Keratinocyte (primary cell): Measurements from ENCODE around the gene ATPAF1. TPM values are rescaled to one million over a fixed set of nuclear protein-coding genes. Genes with fewer than 3 reads are reported as not detected.
A peak's percentile ranks its signal among the peaks of the same experiment; 100 is the strongest.

Experiments used
- DNase-seq: peaks from one replicate; pipeline ENCODE4 v3.0.0-alpha.2; 2011; ENCODE audit warnings: low read depth, missing footprints, low spot score
- FAIRE-seq: peaks from 2 replicates; lab custom pipeline; 2011; peaks lifted over from hg19 to GRCh38; lab: Jason Lieb, UNC
- H2AFZ ChIP-seq: 2 replicates; pipeline ENCODE4 v1.6.0; 2012; ENCODE audit warnings: low read length, control low read depth, inconsistent platforms; ENCODE audit not compliant: control insufficient read depth
- H3K27ac ChIP-seq: 2 replicates; pipeline ENCODE4 v1.5.1; 2011; ENCODE audit warnings: low read length; ENCODE audit not compliant: control insufficient read depth, insufficient read depth
- H3K27me3 ChIP-seq: 3 replicates; pipeline ENCODE4 v1.6.0; 2011; ENCODE audit warnings: low read length; ENCODE audit not compliant: control insufficient read depth, insufficient read depth; ENCODE audit errors: extremely low read depth
- H3K36me3 ChIP-seq, 2 experiments: 2 replicates in 1 of 2; 3 replicates in 1 of 2; pipeline ENCODE4 v1.5.1; 2011; ENCODE audit warnings: low read length in 2 of 2, mild to moderate bottlenecking in 1 of 2; ENCODE audit not compliant: control insufficient read depth in 2 of 2, insufficient read depth in 2 of 2; ENCODE audit errors: extremely low read depth in 1 of 2
- H3K4me1 ChIP-seq: 3 replicates; pipeline ENCODE4 v1.5.1; 2011; ENCODE audit warnings: low read length; ENCODE audit not compliant: control insufficient read depth, insufficient read depth; ENCODE audit errors: extremely low read depth
- H3K4me2 ChIP-seq: 3 replicates; pipeline ENCODE4 v1.6.0; 2011; ENCODE audit warnings: low read depth, low read length; ENCODE audit not compliant: control insufficient read depth, insufficient read depth; ENCODE audit errors: extremely low read depth
- H3K4me3 ChIP-seq, 3 experiments: fragments of 200-600 bp in 1 of 3; sonication (generic) in 1 of 3; 2 replicates in 2 of 3; 3 replicates in 1 of 3; pipeline ENCODE4 v1.5.1; 2011 to 2016; ENCODE audit warnings: low read length in 3 of 3, mild to moderate bottlenecking in 3 of 3, control low read depth in 2 of 3, inconsistent platforms in 1 of 3, low read depth in 1 of 3, mixed read lengths in 1 of 3, mixed run types in 1 of 3, moderate library complexity in 1 of 3; ENCODE audit not compliant: control insufficient read depth in 2 of 3, insufficient read depth in 2 of 3; ENCODE audit errors: extremely low read depth in 1 of 3
- H3K79me2 ChIP-seq: 2 replicates; pipeline ENCODE4 v1.6.0; 2012; ENCODE audit warnings: low read length; ENCODE audit not compliant: control insufficient read depth, insufficient read depth
- H3K9ac ChIP-seq: 3 replicates; pipeline ENCODE4 v1.6.0; 2011; ENCODE audit warnings: low read length; ENCODE audit not compliant: control insufficient read depth, insufficient read depth; ENCODE audit errors: extremely low read depth
- H3K9me1 ChIP-seq: 3 replicates; pipeline ENCODE4 v1.6.0; 2011; ENCODE audit warnings: low read length; ENCODE audit not compliant: control insufficient read depth, insufficient read depth; ENCODE audit errors: extremely low read depth
- H3K9me3 ChIP-seq: 2 replicates; pipeline ENCODE4 v1.5.1; 2012; ENCODE audit warnings: low read depth, low read length; ENCODE audit not compliant: control insufficient read depth
- H4K20me1 ChIP-seq: 3 replicates; pipeline ENCODE4 v1.6.0; 2011; ENCODE audit warnings: low read length; ENCODE audit not compliant: control insufficient read depth, insufficient read depth; ENCODE audit errors: extremely low read depth
- EZH2 ChIP-seq: IDR thresholded peaks from one replicate; pipeline ENCODE4 v1.6.1; 2012; ENCODE audit warnings: inconsistent platforms, mild to moderate bottlenecking, low read length, moderate library complexity
- dilution Hi-C: fragments of 300-500 bp; cut with MboI; formaldehyde crosslinking; loops from one replicate; pipeline ENCODE4 v1.7.0; 2020; ENCODE audit warnings: low sequenced_read_pairs; ENCODE audit not compliant: extremely low pct_ligation_motif_present
- polyA plus RNA-seq, 5 experiments: library from polyadenylated mRNA; depleted of rRNA in 3 of 5; stranded (reverse) in 3 of 5; stranded (forward) in 1 of 5; unstranded in 1 of 5; fragments of >200 nt; gene quantifications; 1 replicate in 1 of 5; 2 replicates in 3 of 5; 3 replicates in 1 of 5; pipeline versions ENCODE4 v1.2.1 to v1.2.3, GENCODE V29; 2011 to 2012; ENCODE audit warnings: missing spikeins in 2 of 5, low read depth in 1 of 5, low replicate concordance in 1 of 5
- TF ChIP-seq, protein P1 (sequence below), 3 experiments: IDR thresholded peaks in 1 of 3; conservative IDR thresholded peaks in 1 of 3; optimal IDR thresholded peaks in 1 of 3; 2 replicates in 2 of 3; 3 replicates in 1 of 3; pipeline versions ENCODE3 to v1.5.1; 2011; ENCODE audit warnings: low read length in 3 of 3, mild to moderate bottlenecking in 3 of 3, moderate library complexity in 2 of 3, control low read depth in 1 of 3, inconsistent platforms in 1 of 3; ENCODE audit not compliant: insufficient read depth in 2 of 3; ENCODE audit errors: extremely low read depth in 1 of 3

Gene ATPAF1
- polyA plus RNA-seq, 1 donor (not counting 4 experiments of a cell fraction or from before 2014, with no cell fraction given): 55.6 TPM

DNA sequence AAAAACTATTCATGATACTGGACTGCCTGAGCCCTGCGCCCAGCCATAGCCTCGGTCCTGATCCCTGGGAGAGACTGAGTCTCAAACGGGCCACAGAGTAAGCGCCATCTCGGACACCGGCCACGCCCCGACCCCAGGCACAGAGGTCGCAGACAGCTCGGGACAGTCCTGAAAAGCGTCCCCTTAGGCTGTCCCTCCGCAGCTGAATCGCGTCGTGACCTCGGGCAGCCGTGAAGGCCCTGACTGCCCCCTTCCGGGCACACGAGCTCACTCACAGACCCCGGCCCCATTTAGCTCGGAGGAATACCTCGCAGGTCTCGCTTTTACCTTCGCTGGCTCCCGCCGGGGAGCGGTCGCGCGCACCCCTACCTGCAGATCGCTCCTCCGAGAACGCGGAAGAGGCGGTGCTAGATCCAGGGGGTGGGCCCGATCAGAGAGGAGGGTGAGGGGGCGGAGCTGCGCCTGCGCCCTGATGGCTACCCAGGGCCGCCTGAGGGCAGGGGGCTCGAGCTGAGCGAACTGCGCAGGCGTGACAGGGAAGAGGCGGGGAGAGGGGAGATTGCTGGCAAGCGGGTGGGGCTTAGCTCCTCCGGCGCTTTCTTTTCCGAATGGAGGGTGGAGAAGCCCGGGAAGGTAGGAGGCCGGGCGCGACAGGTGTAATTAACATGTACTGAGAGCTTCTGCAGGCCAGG lies 64.2 kb downstream of the ATPAF1 start, which contains the start of gene MKNK1:
Gene MKNK1 (minus strand): TSS at position 411 of the 692 bp plus-strand sequence. CDS start 20,941 bp downstream, outside the sequence.
- Histone ChIP-seq H3K9me3 (no peaks in the 10 kb centered on the region), H2AFZ (peak within 1 kb of the TSS; percentile 80), H3K4me2 (peak within 1 kb of the TSS; percentile 88), H3K4me1 (peaks cover 40% of the 10 kb centered on the region), H3K79me2 (peaks cover 32% of the 10 kb centered on the region), H3K9ac (peak within 1 kb of the TSS; percentile 87), H3K36me3 (peaks cover 13% of the 10 kb centered on the region in 2 experiments), H4K20me1 (no peaks in the 10 kb centered on the region), H3K9me1 (no peaks in the 10 kb centered on the region), H3K27ac (peak within 1 kb of the TSS; percentile 49), H3K27me3 (no peaks in the 10 kb centered on the region), H3K4me3 (peak within 1 kb of the TSS; percentile 80 to 95 (median 86))
- TF ChIP-seq, protein P1, sequence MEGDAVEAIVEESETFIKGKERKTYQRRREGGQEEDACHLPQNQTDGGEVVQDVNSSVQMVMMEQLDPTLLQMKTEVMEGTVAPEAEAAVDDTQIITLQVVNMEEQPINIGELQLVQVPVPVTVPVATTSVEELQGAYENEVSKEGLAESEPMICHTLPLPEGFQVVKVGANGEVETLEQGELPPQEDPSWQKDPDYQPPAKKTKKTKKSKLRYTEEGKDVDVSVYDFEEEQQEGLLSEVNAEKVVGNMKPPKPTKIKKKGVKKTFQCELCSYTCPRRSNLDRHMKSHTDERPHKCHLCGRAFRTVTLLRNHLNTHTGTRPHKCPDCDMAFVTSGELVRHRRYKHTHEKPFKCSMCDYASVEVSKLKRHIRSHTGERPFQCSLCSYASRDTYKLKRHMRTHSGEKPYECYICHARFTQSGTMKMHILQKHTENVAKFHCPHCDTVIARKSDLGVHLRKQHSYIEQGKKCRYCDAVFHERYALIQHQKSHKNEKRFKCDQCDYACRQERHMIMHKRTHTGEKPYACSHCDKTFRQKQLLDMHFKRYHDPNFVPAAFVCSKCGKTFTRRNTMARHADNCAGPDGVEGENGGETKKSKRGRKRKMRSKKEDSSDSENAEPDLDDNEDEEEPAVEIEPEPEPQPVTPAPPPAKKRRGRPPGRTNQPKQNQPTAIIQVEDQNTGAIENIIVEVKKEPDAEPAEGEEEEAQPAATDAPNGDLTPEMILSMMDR (optimal IDR thresholded peaks at IDR 0.05 in 1 of 3, IDR thresholded peaks at IDR 0.05 in 1 of 3, conservative IDR thresholded peaks at IDR 0.05 in 1 of 3; ENCODE audit: extremely low read depth in 1 of 3, insufficient read depth in 2 of 3, low read length in 3 of 3): peak in 1 of 3 experiments; percentile 3
- no peak for TF ChIP-seq EZH2
- FAIRE-seq: peak; percentile 77
- dilution Hi-C loops: no loop called here
- DNase-seq: peak; percentile 80

DNA sequence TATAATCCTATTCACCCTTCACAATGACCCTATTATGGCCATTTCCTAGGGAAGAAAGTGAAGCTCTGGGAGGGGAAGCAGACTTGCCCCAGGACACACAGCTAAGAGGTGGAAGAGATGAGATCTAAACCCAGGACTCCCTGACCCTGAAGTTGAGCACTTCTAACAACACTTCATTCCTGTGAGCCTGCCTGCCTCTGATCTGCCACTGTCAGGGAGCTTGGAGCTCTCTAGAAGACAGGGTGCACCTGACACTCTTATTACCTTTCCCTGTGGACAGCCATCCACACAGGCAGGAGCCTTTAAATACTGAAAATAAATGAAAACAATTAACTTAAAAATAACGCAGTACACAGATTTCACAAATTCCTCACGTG lies 64.7 kb downstream of the ATPAF1 start:
- Histone ChIP-seq H3K9ac (peak overlapping the region; percentile 87), H3K9me3 (no peaks in the 10 kb centered on the region), H2AFZ (no peak overlapping the region), H3K4me2 (peak overlapping the region; percentile 88), H3K4me1 (peaks cover 40% of the 10 kb centered on the region), H3K79me2 (peaks cover 35% of the 10 kb centered on the region), H4K20me1 (no peaks in the 10 kb centered on the region), H3K27ac (peak overlapping the region; percentile 49), H3K36me3 (peaks cover 8% of the 10 kb centered on the region in 2 experiments), H3K9me1 (no peaks in the 10 kb centered on the region), H3K27me3 (no peaks in the 10 kb centered on the region), H3K4me3 (peak overlapping the region; percentile 80 to 95 (median 86))
- dilution Hi-C loops: no loop called here
- no peak for TF ChIP-seq EZH2
- TF ChIP-seq, protein P1 (optimal IDR thresholded peaks at IDR 0.05 in 1 of 3, IDR thresholded peaks at IDR 0.05 in 1 of 3, conservative IDR thresholded peaks at IDR 0.05 in 1 of 3; ENCODE audit: extremely low read depth in 1 of 3, insufficient read depth in 2 of 3, low read length in 3 of 3): no peak
- peak; percentile 85 for FAIRE-seq
- no peak for DNase-seq
